Stimulated activated CD4-positive, alpha-beta T cell treated with anti-CD3 and anti-CD28 coated beads, TNF-alpha, amount 100 ng/mL, for 48 hours (primary cell): ENCODE data around the gene LARGE2.
A peak's percentile ranks its signal among the peaks of the same experiment; 100 is the strongest.
"Not testable (repeated sequence)": the region's sequence is repeated elsewhere in the genome, so short reads cannot be mapped to it uniquely, and the experiment has no call there.

ENCODE experiments used
- DNase-seq, 3 donors: peaks; one replicate each; pipeline ENCODE4 v3.0.0-alpha.2; 2020; ENCODE audit warnings: low read depth in 3 of 3

LARGE2 gene

GRCh38 chr11:45895553-45896259, 26.8 kb upstream of the LARGE2 start:
- no peak for DNase-seq

- DNase-seq = no peak
These were observed 26.0 kb upstream of the LARGE2 start for GRCh38 chr11:45896422-45896984.

GRCh38 chr11:45897556-45897955, 24.9 kb upstream of the LARGE2 start:
- DNase-seq = no peak

- no peak for DNase-seq
These were observed 23.4 kb upstream of the LARGE2 start for GRCh38 chr11:45899086-45899447.

- peak; percentile 22 to 65 (median 32) for DNase-seq
These were observed 22.8 kb upstream of the LARGE2 start for GRCh38 chr11:45899448-45900174.

GRCh38 chr11:45900175-45900800, 22.2 kb upstream of the LARGE2 start:
- not testable (repeated sequence) for DNase-seq

- DNase-seq = no peak
These were observed 21.4 kb upstream of the LARGE2 start for GRCh38 chr11:45900916-45901617.

GRCh38 chr11:45901626-45902025, 20.8 kb upstream of the LARGE2 start:
- DNase-seq = no peak

- DNase-seq = no peak
These were observed 19.7 kb upstream of the LARGE2 start for GRCh38 chr11:45902452-45903380.

- DNase-seq = no peak
These were observed 18.0 kb upstream of the LARGE2 start for GRCh38 chr11:45904309-45904915.

GRCh38 chr11:45905095-45905494, 17.4 kb upstream of the LARGE2 start:
- DNase-seq = no peak

GRCh38 chr11:45905576-45905975, 16.9 kb upstream of the LARGE2 start:
- DNase-seq = not testable (repeated sequence)

GRCh38 chr11:45906096-45906682, 16.3 kb upstream of the LARGE2 start:
- DNase-seq = no peak

- no peak for DNase-seq
These were observed 15.4 kb upstream of the LARGE2 start, which contains the start of gene FREY1 for GRCh38 chr11:45906965-45907611. Gene FREY1 (minus strand): TSS chr11:45907271. CDS start chr11:45907245, 26 bp downstream.

GRCh38 chr11:45907911-45908370, 14.5 kb upstream of the LARGE2 start:
- no peak for DNase-seq

- no peak for DNase-seq
These were observed 12.6 kb upstream of the LARGE2 start for GRCh38 chr11:45909594-45910475.

- no peak for DNase-seq
These were observed 11.8 kb upstream of the LARGE2 start for GRCh38 chr11:45910623-45911022.

- DNase-seq = no peak
These were observed 8.9 kb upstream of the LARGE2 start for GRCh38 chr11:45913514-45913913.
